ENCODE data around the gene ITGA2. TPM values are rescaled to one million over a fixed set of nuclear protein-coding genes. Genes with fewer than 3 reads are reported as not detected.

Gene ITGA2
- polyA plus RNA-seq, 1 donor from 2014 or later = 0.20 TPM

DNA sequence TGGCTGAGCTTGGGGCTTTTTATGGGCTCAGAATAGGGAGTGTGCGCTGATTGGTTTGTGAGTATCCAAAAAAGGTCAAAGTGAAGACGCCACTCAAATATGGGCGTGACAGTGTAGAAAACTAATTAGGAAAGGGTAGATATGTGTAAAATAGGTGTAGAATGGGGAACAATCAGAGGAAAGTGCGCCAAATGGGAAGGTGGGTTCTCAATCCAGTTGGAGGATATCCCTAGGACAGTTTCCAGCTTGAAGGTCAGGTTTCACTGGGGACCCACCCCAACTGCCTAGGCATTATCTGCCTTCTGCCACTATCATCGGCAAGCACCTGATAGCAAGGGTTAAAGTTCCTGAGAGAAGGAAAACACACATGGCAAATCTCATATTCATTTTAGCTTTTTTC is 129.7 kb downstream of the ITGA2 start:
- Histone ChIP-seq H3K9me3 (ENCODE audit: low read length) (no peaks in the 10 kb centered on the region), H2AFZ (ENCODE audit: low read depth, low read length) (no peak overlapping the region), H3K4me2 (ENCODE audit: low read length) (no peak overlapping the region), H3K27ac (ENCODE audit: low read length) (no peak overlapping the region), H3K9ac (ENCODE audit: low read length) (no peak overlapping the region), H3F3A (ENCODE audit: insufficient read depth, low read length, poor library complexity, severe bottlenecking) (no peaks in the 10 kb centered on the region), H3K36me3 (ENCODE audit: insufficient read depth, low read length) (no peaks in the 10 kb centered on the region), H3K4me3 (ENCODE audit: low read length) (no peak overlapping the region), H3K79me2 (replicated peaks; ENCODE audit: insufficient read depth, low read length) (no peaks in the 10 kb centered on the region), H3K9me2 (ENCODE audit: insufficient read depth, low read length) (no peaks in the 10 kb centered on the region), H3K27me3 (ENCODE audit: insufficient read depth, low read depth, low read length) (no peaks in the 10 kb centered on the region), H4K20me1 (ENCODE audit: insufficient read depth) (no peaks in the 10 kb centered on the region)
- TF ChIP-seq TAF1 (IDR thresholded peaks at IDR 0.05; ENCODE audit: low read depth) = no peak
- TF ChIP-seq, protein P1, sequence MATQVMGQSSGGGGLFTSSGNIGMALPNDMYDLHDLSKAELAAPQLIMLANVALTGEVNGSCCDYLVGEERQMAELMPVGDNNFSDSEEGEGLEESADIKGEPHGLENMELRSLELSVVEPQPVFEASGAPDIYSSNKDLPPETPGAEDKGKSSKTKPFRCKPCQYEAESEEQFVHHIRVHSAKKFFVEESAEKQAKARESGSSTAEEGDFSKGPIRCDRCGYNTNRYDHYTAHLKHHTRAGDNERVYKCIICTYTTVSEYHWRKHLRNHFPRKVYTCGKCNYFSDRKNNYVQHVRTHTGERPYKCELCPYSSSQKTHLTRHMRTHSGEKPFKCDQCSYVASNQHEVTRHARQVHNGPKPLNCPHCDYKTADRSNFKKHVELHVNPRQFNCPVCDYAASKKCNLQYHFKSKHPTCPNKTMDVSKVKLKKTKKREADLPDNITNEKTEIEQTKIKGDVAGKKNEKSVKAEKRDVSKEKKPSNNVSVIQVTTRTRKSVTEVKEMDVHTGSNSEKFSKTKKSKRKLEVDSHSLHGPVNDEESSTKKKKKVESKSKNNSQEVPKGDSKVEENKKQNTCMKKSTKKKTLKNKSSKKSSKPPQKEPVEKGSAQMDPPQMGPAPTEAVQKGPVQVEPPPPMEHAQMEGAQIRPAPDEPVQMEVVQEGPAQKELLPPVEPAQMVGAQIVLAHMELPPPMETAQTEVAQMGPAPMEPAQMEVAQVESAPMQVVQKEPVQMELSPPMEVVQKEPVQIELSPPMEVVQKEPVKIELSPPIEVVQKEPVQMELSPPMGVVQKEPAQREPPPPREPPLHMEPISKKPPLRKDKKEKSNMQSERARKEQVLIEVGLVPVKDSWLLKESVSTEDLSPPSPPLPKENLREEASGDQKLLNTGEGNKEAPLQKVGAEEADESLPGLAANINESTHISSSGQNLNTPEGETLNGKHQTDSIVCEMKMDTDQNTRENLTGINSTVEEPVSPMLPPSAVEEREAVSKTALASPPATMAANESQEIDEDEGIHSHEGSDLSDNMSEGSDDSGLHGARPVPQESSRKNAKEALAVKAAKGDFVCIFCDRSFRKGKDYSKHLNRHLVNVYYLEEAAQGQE (IDR thresholded peaks at IDR 0.05; ENCODE audit: borderline replicate concordance) = no peak
- no peak for TF ChIP-seq SMC3 (conservative IDR thresholded peaks at IDR 0.05; ENCODE audit: poor library complexity)
- TF ChIP-seq MXI1 (conservative IDR thresholded peaks at IDR 0.05; ENCODE audit: poor library complexity, severe bottlenecking) = no peak
- no peak for TF ChIP-seq EP300 (conservative IDR thresholded peaks at IDR 0.05; ENCODE audit: poor library complexity, severe bottlenecking)
- no peak for TF ChIP-seq POLR2AphosphoS5 (IDR thresholded peaks at IDR 0.05)
- no peak for TF ChIP-seq EZH2 (IDR thresholded peaks at IDR 0.05; ENCODE audit: borderline replicate concordance, insufficient read depth, low read length, poor library complexity, severe bottlenecking)
- no peak for TF ChIP-seq RAD21 (conservative IDR thresholded peaks at IDR 0.05)
- TF ChIP-seq, protein P2, sequence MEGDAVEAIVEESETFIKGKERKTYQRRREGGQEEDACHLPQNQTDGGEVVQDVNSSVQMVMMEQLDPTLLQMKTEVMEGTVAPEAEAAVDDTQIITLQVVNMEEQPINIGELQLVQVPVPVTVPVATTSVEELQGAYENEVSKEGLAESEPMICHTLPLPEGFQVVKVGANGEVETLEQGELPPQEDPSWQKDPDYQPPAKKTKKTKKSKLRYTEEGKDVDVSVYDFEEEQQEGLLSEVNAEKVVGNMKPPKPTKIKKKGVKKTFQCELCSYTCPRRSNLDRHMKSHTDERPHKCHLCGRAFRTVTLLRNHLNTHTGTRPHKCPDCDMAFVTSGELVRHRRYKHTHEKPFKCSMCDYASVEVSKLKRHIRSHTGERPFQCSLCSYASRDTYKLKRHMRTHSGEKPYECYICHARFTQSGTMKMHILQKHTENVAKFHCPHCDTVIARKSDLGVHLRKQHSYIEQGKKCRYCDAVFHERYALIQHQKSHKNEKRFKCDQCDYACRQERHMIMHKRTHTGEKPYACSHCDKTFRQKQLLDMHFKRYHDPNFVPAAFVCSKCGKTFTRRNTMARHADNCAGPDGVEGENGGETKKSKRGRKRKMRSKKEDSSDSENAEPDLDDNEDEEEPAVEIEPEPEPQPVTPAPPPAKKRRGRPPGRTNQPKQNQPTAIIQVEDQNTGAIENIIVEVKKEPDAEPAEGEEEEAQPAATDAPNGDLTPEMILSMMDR (IDR thresholded peaks at IDR 0.05; ENCODE audit: poor library complexity, severe bottlenecking) = no peak

DNA sequence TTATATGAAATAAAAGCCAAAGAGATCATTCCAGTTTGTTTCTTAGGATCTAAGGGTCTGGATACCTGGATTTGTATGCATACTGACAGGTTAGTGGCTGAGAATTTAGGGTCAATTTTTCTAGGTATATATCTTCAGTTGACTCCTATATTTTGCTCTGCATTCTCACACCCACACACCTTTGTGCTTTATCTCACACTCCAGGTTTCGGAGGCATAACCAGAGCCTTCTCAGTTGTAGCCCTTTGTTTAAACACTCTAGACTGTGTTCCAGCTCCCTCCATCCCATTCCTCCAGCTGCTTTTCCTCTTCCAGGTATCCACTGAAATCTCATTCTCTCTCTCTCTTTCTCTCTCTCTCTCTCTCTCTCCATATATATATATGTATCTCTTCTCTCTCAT is 131.0 kb downstream of the ITGA2 start:
- no peaks in the 10 kb centered on the region for H3K9me2 ChIP-seq (ENCODE audit: insufficient read depth, low read length)
- no peaks in the 10 kb centered on the region for H3K27me3 ChIP-seq (ENCODE audit: insufficient read depth, low read depth, low read length)
- H3K4me3 ChIP-seq (ENCODE audit: low read length) = no peak overlapping the region
- no peak overlapping the region for H2AFZ ChIP-seq (ENCODE audit: low read depth, low read length)
- no peaks in the 10 kb centered on the region for H3K36me3 ChIP-seq (ENCODE audit: insufficient read depth, low read length)
- no peak overlapping the region for H3K9ac ChIP-seq (ENCODE audit: low read length)
- no peaks in the 10 kb centered on the region for H4K20me1 ChIP-seq (ENCODE audit: insufficient read depth)
- H3K79me2 ChIP-seq (replicated peaks; ENCODE audit: insufficient read depth, low read length) = no peaks in the 10 kb centered on the region
- H3F3A ChIP-seq (ENCODE audit: insufficient read depth, low read length, poor library complexity, severe bottlenecking) = no peaks in the 10 kb centered on the region
- H3K27ac ChIP-seq (ENCODE audit: low read length) = no peak overlapping the region
- no peak overlapping the region for H3K4me2 ChIP-seq (ENCODE audit: low read length)
- no peaks in the 10 kb centered on the region for H3K9me3 ChIP-seq (ENCODE audit: low read length)
- no peak for TF ChIP-seq POLR2AphosphoS5 (IDR thresholded peaks at IDR 0.05)
- TF ChIP-seq EZH2 (IDR thresholded peaks at IDR 0.05; ENCODE audit: borderline replicate concordance, insufficient read depth, low read length, poor library complexity, severe bottlenecking) = no peak
- TF ChIP-seq, protein P1 (IDR thresholded peaks at IDR 0.05; ENCODE audit: borderline replicate concordance) = no peak
- no peak for TF ChIP-seq SMC3 (conservative IDR thresholded peaks at IDR 0.05; ENCODE audit: poor library complexity)
- no peak for TF ChIP-seq RAD21 (conservative IDR thresholded peaks at IDR 0.05)
- TF ChIP-seq TAF1 (IDR thresholded peaks at IDR 0.05; ENCODE audit: low read depth) = no peak
